COLO668 (cell line): Measurements from ENCODE around the gene OTOG.
"Not testable (repeated sequence)": the region's sequence is repeated elsewhere in the genome, so short reads cannot be mapped to it uniquely, and the experiment has no call there.

Source experiments
- DNase-seq: peaks from one replicate; lab custom pipeline; 2025; ENCODE audit not compliant: unreplicated experiment; lab: John Stamatoyannopoulos, UW

Gene OTOG

DNA sequence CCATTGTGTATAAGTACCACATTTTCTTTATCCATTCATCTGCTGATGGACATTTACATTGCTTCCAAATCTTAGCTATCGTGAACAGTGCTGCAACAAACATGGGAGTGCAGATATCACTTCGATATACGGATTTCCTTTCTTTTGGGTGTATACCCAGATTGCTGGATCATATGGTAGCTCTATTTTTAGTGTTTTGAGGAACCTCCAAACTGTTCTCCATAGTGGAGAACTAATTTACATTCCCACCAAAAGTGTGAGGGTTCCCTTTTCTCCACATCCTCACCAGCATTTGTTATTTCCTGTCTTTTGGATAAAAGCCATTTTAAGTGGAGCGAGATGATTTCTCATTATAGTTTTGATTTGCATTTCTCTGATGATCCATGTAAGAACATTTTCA lies 75.7 kb downstream of the OTOG start:
- DNase-seq: not testable (repeated sequence)

DNA sequence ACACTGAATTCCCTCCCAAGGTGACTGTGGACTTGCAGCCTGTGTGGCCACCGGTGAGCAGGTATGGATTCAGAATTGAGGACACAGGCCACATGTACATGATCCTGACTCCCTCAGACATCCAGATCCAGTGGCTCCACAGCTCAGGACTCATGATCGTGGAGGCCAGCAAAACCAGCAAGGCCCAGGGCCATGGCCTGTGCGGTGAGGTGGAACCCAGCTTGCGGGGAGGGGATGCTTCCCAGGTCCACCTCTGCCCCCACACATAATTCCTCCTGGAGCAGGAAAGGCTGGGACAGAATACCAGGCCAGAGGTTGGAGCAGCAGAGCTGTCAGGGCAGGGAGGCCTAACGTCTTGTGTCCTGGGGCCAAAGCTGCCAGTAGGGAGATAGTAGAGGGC lies 82.1 kb downstream of the OTOG start:
- DNase-seq: no peak

DNA sequence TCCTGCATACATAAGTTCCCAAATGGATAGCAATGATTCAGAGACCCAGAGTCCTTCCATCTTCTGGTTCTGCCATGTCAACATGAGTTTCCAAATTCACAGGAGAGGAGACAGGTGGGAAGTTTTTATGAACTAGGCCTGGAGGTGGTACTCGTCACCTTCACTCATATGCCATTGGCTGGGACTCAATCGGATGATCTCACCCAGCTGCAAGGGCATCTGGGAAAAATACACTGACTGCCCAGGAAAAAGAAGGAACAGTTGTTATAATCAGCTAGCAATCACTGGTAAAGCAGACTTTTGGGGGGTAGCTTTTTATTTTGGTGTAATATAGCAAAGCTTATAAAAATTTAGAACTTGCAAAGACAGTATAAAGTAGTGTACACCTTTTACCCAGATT lies 83.9 kb downstream of the OTOG start:
- DNase-seq: no peak

DNA sequence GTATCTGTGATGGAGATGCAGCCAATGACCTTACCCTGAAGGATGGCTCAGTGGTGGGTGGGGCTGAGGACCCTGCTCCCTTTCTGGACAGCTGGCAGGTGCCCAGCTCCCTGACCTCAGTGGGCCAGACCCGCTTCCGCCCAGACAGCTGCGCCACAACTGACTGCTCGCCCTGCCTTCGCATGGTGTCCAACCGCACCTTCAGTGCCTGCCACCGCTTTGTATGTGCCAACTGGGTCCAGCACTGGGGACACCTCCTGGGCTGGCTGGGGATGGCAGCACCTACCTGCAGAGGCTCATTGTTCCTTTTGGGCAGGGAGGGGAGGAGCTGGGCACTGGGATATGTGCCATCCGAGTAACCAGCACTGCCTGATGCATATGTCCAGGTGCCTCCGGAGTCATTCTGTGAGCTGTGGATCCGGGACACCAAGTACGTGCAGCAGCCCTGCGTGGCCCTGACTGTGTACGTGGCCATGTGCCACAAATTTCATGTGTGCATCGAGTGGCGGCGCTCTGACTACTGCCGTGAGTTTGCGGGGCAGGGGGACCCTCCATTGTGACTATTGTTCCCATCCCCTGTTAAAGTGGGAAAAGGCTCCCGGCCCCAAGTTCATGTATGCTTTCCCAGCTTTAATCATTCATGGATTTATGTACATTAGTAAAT lies 84.8 kb downstream of the OTOG start:
- DNase-seq: no peak

DNA sequence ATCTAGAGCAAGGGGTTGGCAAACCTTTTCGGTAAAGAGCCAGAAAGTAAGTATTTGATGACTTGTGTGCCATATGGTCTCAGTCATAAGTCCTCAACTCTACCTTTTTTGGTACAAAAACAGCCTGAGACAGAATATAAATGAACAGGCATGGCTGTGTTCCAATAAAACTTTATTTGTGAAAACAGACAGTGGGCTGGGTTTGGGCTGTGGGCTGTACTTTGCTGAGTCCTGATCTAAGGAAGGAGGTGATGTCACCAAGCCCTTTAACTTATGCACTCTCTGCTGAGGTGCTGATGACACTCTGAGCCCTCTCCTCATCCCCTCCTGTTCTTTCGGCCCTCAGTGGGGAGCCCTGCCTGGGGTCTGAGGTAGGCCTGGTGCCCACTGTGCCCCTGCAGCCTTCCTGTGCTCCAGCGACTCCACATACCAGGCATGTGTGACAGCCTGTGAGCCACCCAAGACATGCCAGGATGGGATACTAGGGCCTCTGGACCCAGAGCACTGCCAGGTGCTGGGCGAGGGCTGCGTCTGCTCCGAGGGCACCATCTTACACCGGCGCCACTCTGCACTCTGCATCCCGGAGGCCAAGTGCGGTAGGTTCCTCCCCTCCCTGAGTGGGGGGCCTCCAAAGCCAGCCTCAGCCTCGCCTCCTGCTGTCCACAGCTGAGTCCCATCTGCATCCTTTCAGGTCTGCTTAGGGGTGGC lies 86.4 kb downstream of the OTOG start:
- no peak for DNase-seq

DNA sequence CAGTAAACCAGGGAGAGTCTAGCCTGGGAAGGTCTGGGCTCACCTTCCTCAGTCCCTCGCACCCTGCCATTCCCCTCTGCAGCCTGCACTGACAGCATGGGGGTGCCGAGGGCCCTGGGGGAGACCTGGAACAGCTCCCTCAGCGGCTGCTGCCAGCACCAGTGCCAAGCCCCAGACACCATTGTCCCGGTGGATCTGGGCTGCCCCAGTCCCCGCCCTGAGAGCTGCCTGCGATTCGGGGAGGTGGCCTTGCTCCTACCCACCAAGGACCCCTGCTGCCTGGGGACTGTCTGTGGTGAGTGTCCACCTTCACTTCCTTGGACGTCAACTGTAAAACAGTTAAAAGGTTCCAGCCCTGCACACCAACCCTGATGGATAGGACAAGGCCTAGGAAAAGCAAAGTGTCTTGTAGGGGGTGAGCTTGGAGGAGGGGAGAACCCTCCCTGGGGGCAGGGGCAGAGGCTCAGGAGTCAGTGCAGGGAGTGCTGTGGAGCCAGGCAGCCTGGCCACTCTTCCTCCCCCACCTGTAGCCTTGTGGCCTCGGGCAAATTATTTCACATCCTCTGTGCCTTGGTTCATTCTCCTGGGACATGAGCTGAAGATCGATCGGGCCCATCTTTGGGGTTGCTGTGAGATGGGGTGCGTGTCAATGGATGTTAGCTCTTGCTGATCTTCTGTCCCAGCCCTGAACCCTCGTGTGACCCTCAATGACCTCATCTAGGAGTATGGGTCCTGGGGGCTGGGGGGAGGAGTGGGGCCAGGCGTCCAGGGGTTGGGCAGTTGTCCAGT lies 87.1 kb downstream of the OTOG start:
- DNase-seq: no peak

DNA sequence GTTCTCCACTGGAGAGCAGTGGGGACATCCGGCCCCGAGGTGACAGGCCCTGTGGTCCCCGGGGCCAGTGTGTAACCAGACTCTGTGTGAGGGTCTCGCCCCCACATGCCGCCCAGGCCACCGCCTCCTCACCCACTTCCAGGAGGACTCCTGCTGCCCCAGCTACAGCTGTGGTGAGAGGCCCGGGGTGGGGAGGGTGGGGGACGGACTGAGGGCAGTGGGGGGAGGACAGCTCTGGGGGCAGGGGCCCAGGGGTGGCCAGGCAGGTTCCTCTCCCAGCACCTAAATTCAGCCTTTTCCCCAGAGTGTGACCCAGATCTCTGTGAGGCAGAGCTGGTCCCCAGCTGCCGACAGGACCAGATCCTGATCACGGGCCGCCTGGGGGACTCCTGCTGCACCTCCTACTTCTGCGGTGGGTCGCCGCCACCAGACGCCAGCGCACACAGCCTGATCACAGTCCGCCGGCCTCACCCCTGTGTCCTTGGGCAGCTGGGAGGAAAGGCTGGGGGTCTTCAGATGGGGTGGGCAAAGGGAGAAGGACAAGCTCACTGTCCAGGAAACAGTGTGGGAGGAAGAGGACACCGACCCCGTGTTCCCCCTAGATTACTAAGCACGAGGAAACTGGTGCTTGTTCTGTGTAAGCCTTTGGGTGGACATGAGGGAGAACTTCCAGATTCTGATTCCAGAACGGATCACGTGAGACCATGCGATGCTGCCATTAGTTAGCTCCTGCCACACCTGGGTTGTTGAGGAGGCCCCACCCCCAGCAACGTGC lies 87.9 kb downstream of the OTOG start:
- no peak for DNase-seq

DNA sequence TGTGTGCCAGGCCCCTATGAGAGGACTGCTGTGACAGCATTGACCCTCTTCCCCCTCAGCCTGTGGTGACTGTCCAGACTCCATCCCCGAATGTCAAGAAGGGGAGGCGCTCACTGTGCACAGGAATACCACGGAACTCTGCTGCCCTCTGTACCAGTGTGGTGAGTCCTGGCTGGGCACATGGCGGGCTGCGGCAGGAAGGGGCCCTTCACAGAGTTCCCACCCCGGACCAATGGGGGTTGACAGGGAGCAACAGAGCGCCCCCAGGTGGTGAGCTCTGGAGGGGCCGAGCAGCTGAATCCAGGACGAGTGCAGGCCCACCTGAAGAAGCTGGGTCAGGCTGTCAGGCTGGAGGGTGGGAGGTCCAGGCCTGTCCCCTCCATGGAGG lies 88.5 kb downstream of the OTOG start:
- DNase-seq: no peak

DNA sequence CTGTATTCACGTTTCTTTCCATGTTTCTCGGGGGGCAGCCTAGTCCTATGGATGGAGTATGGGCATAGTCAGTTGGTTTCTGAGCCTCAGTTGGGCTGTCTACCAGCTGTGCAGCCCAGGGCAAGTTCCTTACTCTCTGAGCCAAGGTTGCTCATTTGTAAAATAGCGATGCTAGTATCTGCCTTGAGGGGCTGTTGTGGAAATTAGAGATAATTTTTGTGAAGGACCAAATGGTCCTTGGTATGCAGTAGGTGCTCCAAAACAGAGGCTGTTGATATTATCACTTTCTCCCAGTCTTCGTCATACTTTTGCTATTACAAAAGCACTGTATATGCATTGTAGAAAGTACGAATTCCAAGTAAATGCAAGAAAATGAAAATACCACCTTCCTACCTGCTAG lies 89.7 kb downstream of the OTOG start:
- DNase-seq: no peak

DNA sequence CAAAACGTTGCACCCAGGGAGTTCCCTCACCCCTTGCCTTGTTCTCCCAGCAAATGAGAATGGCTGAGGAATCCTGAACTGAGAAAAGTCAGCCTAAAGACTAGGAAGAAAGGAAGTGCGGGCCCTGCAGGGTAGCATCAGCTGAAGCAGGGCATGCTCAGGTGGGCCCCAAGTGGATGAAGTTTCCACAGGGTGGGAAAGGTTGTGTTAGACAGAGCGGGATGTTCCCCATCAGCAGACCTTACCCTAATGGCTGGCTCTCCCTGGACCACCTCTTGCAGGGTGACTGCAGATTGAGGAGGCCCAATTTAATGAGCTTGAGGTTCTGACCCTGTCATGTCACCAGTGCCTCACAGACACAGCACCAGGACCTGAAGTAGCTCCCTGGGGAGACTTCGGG lies 90.8 kb downstream of the OTOG start:
- no peak for DNase-seq

DNA sequence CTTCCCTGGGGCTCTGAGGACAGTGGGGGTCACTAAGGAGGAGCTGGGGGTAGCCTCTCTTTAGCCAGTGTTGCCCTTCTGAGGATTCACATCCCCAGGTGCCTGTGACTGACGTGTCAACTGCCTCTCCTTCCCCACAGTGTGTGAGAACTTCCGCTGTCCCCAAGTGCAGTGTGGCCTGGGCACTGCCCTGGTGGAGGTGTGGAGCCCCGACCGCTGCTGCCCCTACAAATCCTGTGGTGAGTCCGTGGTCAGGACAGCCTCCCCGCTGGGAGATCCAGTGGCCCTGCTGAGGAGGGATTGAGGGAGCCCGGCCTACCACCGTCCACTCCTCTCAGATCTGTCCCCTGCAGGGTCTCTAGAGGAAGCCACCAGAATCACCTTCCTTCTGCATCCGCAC lies 91.3 kb downstream of the OTOG start:
- no peak for DNase-seq

DNA sequence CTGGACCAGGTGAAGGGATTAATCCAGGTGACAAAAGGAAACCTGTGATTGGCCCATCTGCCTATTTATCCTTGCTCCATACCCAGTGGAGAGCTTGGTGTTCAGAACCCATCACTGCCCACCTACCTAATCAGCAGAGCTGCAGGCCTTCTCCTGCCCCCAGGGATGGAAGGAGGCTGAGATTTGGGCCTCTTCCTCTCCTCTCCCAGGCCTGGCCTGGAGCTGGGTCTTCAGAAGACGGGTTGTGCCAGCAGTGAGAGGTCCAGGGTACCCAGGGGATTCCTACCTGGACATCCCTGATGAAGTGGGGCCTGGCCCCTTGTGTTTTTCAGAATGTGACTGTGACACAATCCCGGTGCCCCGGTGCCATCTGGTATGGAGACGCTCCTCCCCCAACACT lies 92.0 kb downstream of the OTOG start:
- DNase-seq: no peak

DNA sequence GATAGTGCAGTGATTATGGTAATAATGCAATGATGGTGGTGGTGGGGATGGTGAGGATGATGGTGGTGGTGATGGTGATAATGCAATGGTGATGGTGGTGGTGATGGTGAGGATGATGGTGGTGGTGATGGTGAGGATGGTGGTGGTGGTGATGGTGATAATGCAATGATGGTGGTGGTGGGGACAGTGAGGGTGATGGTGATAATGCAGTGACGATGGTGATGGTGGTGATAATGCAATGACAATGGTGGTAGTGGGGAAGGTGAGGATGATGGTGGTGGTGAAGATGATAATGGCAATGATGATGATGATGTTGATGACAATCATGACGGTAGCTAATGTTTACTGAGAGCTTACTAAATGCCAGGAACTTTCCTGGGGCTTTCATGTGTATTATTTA lies 92.7 kb downstream of the OTOG start:
- DNase-seq: no peak

DNA sequence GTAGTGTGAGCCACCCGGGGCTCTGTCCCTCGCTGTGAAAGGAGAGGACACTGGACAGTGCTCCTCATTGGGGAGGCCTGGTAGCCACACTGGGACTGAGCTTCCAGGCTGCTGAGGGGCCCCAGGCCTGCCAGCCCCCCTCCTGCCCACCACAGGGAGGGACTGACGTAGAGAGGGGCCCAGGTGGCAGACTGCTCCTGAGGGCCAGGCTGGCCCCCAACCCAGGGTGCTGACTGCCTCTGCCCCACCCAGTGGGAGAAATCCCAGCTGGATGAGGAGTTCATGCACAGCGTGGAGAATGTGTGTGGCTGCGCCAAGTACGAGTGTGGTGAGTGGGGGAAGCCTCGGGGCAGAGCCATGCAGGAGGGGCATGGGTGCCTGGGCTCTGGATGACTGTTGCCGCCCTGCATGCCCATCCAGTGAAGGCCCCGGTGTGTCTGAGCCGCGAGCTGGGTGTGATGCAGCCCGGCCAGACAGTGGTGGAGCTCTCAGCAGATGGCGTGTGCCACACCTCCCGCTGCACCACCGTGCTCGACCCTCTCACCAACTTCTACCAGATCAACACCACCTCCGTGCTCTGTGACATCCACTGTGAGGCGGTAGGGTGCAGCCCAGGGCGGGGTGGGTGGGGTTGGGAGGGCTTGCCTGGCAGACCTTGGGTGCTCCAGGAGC lies 93.6 kb downstream of the OTOG start:
- no peak for DNase-seq

DNA sequence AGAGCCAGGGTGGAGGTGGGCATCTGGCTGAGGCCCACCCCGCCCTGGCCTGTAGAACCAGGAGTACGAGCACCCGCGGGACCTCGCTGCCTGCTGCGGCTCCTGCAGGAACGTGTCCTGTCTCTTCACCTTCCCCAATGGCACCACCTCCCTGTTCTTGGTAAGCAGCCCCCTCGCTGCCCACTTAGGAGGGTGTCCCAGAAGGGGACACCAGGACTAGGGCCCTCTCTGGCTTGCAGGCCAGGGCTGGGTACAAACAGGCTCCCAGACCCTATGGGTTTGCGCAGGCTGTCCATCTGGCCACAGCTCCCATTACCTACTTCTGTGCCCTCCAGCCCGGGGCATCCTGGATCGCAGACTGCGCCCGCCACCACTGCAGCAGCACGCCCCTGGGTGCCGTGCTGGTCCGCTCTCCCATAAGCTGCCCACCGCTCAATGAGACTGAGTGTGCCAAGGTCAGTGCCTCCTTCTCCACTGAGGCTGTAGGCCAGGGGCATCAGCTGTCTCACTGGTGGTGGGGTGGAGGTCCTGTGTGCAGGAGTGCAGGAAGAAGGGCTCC lies 94.8 kb downstream of the OTOG start:
- no peak for DNase-seq

DNA sequence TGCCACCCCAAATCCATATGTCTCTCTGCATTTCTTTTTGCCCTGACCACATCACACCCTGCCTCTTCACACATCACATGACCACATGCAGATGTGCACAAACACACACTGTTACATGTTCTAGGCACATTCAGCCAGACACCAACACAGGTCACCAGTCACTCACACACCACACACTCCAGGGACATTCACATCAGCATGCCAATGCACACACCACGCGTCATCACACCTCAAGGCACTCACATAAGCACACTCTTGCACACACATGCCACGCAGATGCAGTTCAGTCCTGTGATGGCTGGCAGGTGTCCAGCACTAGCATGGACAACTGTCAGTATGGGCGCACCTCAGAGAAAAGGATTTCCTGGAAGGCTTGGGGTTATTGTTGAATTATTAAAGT lies 95.3 kb downstream of the OTOG start:
- no peak for DNase-seq

DNA sequence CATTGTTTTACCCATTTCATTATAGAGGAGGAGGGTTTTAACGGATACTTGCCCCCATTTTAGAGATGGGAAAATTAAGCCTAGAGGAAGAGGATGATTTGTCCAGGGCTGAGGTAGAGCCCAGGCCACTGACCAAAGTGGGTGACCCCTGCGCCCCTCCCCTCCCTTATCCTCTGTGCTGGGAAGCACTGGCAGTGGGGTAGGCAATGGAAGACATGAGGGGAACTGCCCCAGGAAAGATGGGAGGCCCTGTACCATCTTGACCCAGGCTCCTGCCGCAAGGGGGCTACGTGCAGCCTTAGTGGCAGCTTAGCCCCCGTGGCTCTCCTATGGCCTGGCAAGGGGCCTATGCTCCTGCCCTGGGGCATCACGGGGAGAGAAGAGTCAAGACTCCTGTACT lies 95.9 kb downstream of the OTOG start:
- DNase-seq: no peak

DNA sequence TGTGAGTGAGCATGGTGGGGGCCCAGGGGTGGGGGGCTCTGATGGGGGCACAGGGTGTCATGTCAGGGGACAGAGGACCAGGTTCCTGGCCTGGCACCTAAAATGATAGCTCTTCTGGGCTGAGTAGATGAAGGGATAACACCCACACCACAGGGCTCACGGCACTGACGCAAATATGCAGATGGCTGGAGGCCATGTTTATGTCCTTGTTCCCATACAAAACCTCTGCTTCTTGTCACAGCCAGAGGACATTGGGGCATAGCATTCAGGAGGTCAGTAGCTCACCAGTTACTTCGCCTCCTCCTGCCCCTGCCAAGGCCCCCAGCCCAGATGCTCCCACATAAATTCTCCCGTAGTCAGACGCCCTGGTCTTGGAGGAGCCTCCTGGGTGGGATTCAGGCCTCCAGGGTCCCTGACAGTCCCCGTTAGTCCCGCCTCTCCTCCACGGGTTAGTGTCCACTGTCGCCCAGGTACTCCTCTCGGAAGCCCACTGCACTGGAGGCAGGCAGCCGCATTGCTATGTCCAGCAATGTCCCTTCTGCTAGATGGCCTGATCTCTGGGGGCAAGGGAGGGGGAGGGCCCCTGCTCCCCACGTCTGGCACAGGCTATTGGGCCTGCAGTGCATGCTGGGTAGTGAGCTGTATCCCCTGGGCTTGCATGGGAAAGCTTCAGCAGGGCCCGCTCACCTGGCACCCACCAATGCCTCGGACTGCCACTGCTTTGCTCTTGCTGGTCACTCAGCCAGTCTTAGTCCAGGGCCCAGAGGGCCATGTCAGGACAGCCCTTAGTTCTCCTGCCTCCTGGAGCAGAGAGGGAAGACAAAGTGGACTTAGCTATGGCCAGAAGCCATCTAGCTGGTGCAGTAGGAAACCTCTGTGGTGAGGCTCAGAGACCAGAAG lies 96.7 kb downstream of the OTOG start:
- no peak for DNase-seq

DNA sequence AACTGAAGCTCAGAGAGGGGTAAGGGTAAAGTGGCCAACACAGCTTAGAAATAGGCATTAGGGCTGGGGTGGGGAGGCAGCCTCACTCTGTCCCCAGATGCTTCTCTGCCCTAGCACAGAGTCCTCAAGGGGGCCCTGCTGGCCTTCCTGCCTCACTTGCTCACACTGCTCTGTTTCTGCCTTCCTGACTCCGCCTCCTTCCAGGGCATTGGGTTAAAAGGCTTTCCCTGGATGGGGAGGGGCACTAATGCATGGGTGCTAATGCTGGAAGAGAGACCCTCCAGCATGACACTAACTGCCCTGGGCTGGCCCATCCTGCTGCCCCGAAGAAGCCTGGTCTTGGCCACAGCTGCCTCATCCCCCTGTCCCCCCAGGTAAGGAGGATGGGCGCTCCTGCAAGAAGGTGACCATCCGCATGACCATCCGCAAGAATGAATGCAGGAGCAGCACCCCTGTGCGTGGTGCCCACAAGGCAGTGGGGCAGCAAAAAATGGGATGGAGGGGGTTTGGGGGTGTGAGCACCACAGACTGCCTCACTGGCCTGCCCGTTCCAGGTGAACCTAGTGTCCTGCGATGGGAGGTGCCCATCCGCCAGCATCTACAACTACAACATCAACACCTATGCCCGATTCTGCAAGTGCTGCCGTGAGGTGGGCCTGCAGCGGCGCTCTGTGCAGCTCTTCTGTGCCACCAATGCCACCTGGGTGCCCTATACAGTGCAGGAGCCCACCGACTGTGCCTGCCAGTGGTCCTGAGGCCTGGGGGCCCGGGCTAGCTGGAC lies 98.3 kb downstream of the OTOG start:
- DNase-seq: no peak
